NCI-H460 (cell line): ENCODE measurements around the gene TSC22D2. TPM values are rescaled to one million over a fixed set of nuclear protein-coding genes. Genes with fewer than 3 reads are reported as not detected.

Experiments used
- DNase-seq: peaks from one replicate; pipeline ENCODE4 v3.0.0-alpha.2; 2016; ENCODE audit warnings: low read depth; ENCODE audit errors: extremely low read depth
- total RNA-seq: library from RNA; depleted of rRNA; stranded (reverse); fragments of >200 nt; shearing (Covaris generic); gene quantifications from 2 replicates; pipeline ENCODE4 v1.2.3, GENCODE V29; 2014

Gene TSC22D2
- total RNA-seq, 1 experiment from 2014 or later = 5.7 TPM

GRCh38 chr3:150411106-150411460 is 3.0 kb downstream of the TSC22D2 start:
- DNase-seq = no peak

GRCh38 chr3:150411546-150411945 is 3.4 kb downstream of the TSC22D2 start:
- no peak for DNase-seq

DNA sequence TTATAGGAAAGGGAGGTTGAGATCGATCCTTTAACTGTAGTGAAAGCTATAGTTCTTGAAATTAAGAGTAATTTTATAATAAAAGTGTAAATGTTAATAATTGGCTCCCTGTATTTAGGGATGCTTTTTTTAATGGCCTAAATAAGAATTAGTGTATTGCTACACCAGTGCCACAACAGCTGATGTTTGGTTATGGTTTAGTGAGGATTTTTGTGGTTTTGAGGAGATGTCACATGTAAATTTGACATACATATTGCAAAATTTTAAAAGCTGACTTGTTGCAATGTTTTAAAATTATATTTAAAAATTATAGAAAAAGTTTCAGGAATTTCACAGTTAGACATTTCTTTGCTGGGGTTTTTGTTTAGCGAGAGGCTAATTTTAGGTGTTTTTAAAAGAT is 3.9 kb downstream of the TSC22D2 start:
- DNase-seq = no peak

DNA sequence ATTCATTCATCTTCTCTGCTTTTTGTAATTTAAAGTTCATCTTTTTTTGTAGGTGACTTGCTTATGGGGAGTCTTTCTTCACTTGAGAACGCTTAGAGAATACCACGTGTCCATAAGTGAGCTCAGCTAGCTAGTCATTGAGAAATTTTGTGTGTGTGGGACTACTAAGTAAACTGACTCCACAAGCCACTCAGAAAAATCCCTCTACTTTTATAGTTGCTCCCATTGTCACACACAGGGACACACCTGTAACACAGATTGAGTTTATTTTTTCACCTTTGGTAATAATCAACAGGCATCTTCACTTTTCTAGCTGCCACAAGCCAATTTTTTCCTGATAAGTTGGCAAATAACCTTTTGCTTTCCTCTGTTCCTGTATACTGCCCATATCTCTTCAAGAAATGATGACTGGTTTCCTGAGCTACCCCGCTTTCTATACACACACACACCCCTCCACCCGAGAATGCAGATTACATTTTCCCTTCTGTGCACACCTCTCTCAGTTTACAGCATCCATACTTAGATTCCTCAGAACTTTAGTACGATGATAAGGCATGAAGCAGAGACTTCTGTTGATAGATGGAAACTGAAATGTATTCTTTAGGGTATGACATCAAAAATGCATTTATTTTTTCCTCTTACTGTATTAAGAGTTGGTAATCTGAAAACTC is 4.6 kb downstream of the TSC22D2 start:
- DNase-seq = no peak

DNA sequence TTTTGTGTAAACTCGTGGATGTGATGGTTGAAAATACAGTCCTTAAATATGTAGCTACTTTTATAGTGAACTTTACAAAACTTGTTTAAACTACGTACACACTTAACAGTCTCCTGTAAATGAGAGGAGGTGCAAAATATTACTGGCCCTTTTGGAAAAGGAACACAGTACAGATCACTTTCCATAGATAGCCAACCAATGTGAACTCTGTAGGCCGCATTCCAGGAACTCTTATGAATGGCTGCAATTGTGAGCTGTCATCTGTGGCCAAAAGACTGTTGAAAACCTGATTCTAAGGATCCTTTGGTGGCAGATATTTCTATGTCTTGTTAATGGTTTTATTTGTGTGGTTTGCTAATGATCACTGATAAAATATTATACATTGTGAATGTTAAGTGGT is 6.2 kb downstream of the TSC22D2 start:
- no peak for DNase-seq

DNA sequence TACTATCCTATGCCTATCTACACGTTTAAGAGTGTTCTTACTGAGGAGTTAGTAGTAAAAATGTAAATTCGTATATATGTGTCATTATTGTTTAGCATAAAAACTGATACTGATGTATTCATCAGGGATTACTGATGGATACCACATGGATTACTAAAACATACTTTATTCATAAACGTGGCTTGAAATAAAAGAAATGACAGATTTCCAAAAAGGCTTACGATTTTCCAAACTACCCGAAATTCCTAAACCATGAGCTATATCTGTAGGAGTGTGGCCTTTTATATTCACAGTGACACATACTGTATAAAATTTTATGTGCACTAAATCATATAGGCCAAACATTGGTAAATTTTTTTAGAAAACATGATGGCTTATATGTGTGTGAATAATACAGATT is 6.9 kb downstream of the TSC22D2 start:
- no peak for DNase-seq

GRCh38 chr3:150419076-150419868 is 11.2 kb downstream of the TSC22D2 start:
- DNase-seq = no peak

GRCh38 chr3:150419959-150420358 is 11.9 kb downstream of the TSC22D2 start:
- DNase-seq = no peak

- DNase-seq = no peak
Observed at GRCh38 chr3:150421256-150421655, 13.2 kb downstream of the TSC22D2 start.

DNA sequence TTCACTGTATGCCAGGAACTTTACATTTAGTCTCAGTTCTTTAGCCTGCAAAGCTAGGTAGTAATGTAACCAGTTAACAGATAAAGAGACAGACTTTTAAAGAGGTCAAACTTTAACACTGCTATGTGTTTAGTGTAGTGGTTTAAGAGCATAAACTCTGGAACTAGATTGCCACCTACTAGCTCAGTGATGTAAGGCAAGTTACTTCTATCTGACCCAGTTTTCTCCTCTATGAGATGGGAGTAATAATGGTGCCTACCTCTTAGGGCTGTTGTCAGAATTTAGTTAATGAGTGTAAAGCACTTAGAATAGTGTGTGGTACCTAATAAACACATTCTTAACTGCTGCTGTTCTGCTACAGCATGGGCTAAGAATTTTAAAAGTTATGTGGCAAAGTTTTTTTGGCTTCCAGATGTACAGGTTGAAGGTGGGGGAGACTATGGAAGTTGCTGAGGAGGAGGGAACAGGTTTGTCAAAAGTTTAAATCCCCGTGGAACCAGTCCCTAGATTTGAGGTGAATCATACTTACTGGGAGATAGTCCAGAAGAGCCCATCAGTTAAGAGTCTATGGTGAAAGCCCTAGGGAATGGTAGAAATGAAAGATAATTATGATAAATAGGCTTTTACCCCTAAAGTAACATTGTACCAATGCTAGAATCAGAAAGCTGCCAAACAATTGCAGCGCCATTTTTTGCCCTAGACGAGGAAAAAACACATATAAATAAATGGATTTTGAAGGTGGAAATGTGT is 13.9 kb downstream of the TSC22D2 start:
- DNase-seq = no peak

- no peak for DNase-seq
Observed at GRCh38 chr3:150422907-150423306, 14.8 kb downstream of the TSC22D2 start.

GRCh38 chr3:150423761-150424160 is 15.7 kb downstream of the TSC22D2 start:
- no peak for DNase-seq

DNA sequence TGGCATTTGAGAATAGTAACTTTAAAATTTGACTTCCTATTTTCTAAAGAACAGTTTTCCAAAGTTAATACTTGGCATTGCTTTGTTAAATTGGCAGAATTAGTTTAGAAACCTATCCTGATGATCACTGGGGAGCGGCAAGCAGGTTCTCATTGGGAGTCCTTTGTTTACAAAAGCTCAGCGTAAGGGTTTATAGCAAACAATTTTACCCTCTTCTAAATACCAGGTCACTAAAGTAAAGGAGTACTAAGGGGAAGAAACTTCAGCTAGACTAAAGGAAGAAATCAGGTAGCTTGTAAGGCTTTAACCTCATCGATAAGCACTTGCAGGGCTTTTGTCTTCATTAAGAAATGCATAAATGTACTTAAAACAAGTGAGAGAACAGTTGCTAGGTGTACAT is 18.2 kb downstream of the TSC22D2 start:
- no peak for DNase-seq

- DNase-seq = no peak
Observed at GRCh38 chr3:150428562-150428961, 20.5 kb downstream of the TSC22D2 start.

GRCh38 chr3:150429767-150430671 is 21.9 kb downstream of the TSC22D2 start:
- DNase-seq = no peak

- no peak for DNase-seq
Observed at GRCh38 chr3:150433347-150433746, 25.2 kb downstream of the TSC22D2 start.

DNA sequence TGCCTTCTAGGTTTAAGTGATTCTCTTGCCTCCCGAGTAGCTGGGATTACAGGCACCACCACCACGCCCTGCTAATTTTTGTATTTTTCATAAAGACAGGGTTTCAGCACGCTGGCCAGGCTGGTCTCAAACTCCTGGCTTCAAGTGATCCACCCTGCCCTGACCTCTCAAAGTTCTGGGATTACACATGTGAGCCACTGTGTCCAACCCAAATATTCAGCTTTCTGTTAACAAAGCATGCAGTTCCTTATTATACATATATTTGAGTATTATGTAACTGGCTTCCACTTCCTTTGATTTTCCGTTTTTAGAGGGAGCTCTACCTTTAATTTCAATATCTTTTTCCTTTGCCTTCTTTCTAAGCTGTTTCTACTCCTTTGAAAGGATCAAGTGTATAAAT is 26.1 kb downstream of the TSC22D2 start:
- no peak for DNase-seq

- DNase-seq = no peak
Observed at GRCh38 chr3:150436161-150436560, 28.1 kb downstream of the TSC22D2 start.

GRCh38 chr3:150439657-150440056 is 31.6 kb downstream of the TSC22D2 start:
- DNase-seq = no peak

DNA sequence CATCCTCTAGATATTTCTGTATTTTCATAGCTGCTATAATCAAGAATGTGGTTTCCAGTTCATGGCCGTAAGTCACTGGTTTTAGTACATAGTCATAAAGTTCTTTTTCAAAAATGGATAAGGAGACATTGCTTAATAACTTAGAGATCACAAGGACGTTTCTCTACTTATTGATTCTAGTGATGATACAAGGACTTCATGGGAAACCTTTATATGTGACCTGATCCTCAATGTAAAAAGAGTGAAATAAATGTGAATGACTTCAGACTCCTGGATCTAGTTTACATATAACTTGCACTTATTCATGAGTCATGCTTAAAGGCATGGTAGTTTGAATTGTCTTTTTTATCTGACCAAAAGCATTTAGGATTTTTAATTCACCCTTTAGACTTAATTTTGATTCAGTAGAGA is 35.2 kb downstream of the TSC22D2 start:
- DNase-seq = no peak

DNA sequence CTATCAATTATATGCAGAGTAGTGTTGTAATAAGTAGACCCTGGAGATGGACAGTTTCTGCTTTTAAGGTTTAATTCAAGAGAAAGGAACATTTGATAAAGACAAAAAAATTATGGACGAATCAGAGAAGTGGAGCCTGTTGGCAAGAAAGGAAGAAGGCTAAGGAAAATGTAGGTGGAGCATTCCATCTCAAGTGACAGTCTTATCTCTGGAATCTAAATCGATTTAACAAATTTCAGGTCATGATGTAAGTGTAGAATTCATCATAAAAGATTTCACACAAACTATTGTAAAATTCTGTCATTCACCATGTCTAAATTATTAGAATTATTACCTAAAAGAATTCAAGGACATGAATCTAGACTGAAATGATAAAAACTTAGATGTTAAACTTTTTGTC is 36.3 kb downstream of the TSC22D2 start:
- DNase-seq = no peak
